Measurements from ENCODE around the gene TRIM34.
"Not testable (repeated sequence)": the region's sequence is repeated elsewhere in the genome, so short reads cannot be mapped to it uniquely, and the experiment has no call there.

The TRIM34 gene

DNA sequence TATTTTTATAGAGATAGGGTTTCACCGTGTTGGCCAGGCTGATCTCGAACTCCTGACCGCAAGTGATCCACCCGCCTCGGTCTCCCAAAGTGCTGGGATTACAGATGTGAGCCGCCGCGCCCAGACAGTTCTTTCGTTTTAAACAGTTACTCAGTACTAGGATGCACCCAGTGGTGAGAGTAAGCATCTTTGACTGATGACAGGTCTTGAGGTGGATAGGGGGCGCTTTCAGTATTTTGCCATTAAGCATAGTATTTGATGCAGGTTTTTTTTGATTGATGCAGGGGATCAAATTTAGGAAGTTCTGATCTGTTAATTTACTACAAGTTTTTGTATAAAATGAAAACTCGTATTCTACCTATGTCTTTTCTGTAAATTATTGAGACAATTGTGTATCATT is 13.2 kb upstream of the TRIM34 start:
- in situ Hi-C loops (cut with MboI; ENCODE audit: low pct_unique_long_range_greater_than_20kb, low sequenced_read_pairs) = no loop called here
- no peak for DNase-seq

DNA sequence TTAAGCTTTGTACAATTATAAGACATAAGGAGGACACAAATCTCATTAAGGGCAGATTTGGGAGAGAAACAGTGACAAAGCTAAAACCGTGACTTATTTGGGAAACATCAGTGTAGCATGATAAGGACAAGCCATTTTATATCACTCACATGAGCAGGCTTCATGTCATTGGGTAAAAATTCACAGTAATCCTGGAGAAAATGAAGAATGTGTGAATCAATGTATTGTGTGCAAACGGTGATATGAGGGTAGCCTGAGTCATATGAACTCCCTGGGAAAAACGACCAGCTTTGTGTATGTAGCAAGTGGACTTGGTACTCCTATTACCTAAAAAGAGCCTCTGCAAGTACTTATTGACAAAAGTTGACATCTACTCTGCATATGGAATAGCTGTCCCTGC is 6.0 kb upstream of the TRIM34 start:
- in situ Hi-C loops (cut with MboI; ENCODE audit: low pct_unique_long_range_greater_than_20kb, low sequenced_read_pairs) = no loop called here
- no peak for DNase-seq

DNA sequence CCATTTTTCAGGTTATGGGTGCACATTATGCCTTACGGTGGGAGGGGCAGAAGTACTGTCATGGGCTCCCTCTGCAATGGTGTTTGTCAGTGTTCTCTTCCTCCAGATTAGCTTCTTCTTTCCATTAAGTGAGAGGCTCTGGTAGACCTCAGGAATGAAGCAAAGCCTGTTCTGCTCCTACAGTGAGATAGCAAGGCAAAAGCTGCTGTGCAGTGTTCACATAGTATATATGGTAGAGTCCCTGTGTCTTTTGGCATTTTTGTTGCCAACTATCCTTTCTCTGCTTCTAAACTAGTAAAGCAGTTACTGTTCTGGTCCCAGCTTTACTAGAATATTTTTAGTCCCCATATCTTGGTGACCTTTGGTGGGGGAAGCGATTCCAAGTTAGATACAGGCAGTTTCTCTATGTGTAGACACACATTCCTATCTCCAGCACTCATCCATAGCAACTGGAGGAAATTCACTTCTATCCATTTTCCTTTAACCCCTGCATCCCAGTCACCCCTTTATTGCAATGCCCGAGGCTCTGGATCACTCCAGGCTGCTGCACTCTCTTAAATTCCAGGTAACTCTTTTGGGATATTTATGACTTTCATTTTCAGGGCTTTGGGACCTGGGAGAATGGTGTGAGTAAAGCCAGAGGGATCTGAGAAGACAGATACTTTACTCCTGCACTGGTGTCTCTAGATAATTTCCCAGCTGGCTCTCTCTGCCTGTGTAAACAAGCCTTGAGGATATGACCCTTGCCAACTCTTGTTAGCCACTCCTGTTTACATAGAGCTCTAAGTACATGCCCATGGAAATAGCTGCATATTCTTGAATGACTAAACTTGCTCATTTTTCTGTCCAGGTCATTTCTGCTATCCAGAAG is 3.9 kb upstream of the TRIM34 start:
- in situ Hi-C loops (cut with MboI; ENCODE audit: low pct_unique_long_range_greater_than_20kb, low sequenced_read_pairs) = no loop called here
- DNase-seq = no peak

DNA sequence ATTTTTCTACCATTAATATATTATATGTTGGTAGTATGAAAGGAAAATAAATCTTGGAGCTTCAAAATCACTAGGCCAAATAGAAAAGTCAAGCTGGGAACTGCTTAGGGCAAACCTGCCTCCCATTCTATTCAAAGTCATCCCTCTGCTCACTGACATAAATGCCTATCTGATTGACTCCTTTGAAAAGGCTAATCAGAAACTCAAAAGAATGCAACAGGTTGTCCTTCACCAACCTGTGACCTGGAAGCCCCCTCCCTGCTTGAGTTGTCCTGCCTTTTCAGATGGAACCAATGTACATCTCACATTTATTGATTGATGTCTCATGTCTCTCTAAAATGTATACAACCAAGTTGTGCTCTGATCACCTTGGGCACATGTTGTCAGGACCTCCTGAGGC is 3.2 kb upstream of the TRIM34 start:
- no peak for DNase-seq

DNA sequence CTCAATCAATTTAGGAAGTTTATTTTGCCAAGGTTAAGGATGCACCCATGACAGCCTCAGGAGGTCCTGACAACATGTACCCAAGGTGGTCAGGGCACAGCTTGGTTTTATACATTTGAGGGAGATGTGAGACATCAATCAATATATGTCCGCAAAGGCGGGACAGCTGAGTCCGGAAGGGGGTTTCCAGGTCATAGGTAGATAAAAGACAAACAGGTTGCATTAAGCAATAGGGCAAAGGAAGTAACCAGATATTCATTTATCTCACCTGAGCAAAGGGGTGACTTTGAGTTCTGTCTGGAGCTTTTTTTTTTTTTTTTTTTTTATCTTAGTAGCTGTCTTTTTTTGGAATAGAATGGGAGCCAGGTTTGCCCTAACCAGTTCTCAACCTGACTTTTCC is 2.0 kb upstream of the TRIM34 start:
- no peak for DNase-seq
- in situ Hi-C loops (cut with MboI; ENCODE audit: low pct_unique_long_range_greater_than_20kb, low sequenced_read_pairs) = no loop called here

More for the DNA sequence above, 3.2 kb upstream of the TRIM34 start:
- in situ Hi-C loops (cut with MboI; ENCODE audit: low pct_unique_long_range_greater_than_20kb, low sequenced_read_pairs) = no loop called here

DNA sequence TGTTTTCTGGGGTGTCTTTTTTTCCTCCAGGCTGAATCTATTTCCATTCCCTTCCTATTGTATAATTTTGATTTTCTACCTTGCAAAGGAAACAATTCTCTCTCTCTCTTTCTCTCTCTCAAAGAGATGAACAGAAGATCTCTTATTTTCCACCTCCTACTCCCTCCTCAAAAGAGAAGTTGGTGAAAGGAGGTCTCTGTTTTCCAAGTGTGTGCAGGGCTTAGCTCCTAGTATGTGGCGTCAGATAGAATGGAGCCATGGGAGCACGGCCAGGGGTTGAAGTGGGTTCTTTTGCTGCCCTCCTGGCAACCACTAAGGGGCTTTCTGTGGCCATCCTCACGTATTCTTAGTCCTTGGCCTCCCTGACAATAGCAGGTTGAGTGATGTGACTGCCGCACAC is 480 bp downstream of the TRIM34 start:
- in situ Hi-C loops (cut with MboI; ENCODE audit: low pct_unique_long_range_greater_than_20kb, low sequenced_read_pairs) = no loop called here
- DNase-seq = no peak

DNA sequence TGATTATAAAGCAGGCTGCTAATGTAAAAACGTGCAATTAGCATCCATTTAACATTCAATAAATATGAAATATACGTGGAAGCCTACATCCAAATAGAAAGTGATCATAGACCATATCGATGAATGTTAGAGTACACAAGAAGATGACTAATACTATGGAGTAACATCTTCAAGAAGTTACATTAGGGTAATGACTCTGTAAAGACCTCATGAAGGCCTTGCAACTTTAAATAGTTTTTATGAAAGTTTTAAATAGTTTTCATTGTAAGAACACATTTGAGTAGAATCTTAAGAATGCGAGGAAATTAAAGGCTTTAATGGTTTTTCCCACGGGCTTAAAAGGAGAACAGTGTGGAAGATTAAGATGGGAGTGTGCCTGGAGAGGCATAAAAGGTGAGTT is 1.4 kb downstream of the TRIM34 start:
- no peak for DNase-seq
- in situ Hi-C loops (cut with MboI; ENCODE audit: low pct_unique_long_range_greater_than_20kb, low sequenced_read_pairs) = no loop called here

DNA sequence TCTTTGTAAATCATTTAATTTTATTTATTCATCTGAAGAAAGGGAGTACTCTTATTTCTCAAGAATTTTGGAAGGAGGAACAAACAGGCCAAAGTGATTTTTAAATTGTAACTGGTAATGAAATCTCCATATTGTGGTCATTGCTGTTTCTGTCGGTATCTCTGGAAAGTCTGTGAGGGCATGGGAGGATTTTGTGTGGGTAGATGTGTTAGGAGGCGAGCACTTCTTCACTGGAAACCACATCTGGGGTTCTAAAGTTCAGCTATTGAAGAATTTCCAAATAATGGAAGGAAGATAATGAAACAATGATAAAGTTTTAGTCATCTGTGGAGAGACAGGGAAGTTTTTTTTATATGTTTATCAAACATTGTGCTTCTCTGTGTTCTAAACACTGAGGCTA is 6.6 kb downstream of the TRIM34 start:
- DNase-seq = no peak
- in situ Hi-C loops (cut with MboI; ENCODE audit: low pct_unique_long_range_greater_than_20kb, low sequenced_read_pairs) = no loop called here

DNA sequence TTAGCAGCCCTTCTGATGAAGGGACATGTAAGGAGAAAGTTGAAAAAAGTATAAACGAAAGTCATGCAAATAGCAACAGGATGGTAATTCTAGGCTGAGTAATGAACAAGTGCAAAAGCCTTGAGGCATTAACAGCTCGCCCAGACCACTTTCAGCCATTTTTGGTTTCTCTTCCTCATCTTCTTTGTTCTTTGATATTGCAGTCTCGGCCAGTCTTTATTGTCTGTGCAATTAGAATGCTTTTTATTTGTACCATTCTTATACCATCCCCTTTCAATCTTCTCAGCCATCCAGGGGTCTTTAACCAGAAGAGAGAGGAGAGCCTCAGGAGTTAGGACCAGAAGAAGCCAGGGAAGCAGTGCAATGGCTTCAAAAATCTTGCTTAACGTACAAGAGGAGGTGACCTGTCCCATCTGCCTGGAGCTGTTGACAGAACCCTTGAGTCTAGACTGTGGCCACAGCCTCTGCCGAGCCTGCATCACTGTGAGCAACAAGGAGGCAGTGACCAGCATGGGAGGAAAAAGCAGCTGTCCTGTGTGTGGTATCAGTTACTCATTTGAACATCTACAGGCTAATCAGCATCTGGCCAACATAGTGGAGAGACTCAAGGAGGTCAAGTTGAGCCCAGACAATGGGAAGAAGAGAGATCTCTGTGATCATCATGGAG is 7.3 kb downstream of the TRIM34 start:
- in situ Hi-C loops (cut with MboI; ENCODE audit: low pct_unique_long_range_greater_than_20kb, low sequenced_read_pairs) = no loop called here
- no peak for DNase-seq

DNA sequence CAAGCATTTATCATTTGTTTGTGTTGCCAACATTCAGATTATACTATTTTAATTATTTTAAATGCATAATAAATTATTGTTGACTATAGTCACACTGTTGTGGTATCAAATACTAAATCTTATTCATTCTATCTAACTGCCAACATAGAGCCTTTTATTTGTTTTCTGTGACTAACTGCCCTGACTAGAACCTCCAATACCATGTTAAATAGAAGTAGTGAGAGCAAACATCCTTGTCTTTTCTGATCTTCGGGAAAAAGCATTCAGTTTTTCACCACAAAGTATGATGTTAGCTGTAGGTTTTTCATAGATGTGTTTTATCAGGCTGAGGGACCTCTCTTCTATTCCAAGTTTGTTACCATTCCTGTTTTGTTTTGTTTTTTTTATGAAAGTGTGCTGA is 15.2 kb downstream of the TRIM34 start:
- no peak for DNase-seq
- in situ Hi-C loops (cut with MboI; ENCODE audit: low pct_unique_long_range_greater_than_20kb, low sequenced_read_pairs) = no loop called here

DNA sequence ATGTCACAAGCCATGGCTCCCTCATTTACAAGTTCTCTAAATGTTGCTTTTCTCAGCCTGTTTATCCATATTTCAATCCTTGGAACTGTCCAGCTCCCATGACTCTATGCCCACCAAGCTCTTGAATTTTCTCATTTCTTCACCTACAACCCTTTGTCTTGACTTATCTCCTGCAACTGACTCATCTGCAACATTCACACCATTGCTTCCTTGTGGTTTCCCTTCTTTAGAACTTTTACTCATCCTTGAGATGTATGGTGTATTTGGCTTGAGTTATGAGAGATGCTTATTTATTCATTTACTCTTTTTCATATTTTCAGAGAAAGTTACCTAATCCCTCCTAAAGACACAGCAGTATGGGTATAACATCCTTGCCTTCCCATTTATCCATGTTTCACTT is 18.8 kb downstream of the TRIM34 start:
- in situ Hi-C loops (cut with MboI; ENCODE audit: low pct_unique_long_range_greater_than_20kb, low sequenced_read_pairs) = no loop called here
- no peak for DNase-seq

DNA sequence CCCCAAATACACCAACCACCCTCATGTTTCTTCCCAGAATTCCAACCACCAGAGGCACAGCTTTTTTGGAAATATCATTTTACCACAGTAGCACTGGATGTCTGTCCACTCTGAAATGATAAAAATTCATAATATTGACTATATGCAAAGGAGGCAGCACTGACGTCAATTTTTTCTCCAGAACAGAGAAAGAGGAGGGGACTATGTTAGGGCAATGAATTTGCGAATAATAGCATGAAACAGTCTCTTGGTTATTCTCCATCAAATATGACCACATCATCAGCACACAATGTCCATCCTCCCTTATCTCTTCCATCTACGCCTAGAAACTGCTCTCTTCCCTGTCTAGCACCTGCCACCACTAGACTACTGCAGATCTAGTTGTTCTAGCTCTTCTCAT is 21.3 kb downstream of the TRIM34 start:
- DNase-seq = no peak

DNA sequence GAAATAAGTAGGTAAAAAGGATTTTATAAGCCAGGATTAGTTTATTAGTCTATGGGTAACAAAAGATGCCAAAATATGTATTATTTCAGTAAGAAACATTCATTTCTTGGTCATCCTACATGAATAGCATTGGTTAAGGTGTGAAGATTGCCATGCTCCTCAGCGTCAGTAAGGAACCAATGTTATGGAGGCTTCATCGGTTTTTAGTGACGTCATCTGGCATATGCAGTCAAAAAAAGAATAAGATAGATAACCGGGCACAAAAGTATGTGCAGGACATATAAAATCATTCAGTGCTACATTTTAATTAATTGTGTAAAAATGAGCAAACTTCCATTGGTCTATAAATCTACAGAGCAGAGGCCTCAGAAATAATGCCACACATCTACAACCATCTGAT is 30.7 kb downstream of the TRIM34 start:
- in situ Hi-C loops (cut with MboI; ENCODE audit: low pct_unique_long_range_greater_than_20kb, low sequenced_read_pairs) = no loop called here

More for the DNA sequence above, 21.3 kb downstream of the TRIM34 start:
- in situ Hi-C loops (cut with MboI; ENCODE audit: low pct_unique_long_range_greater_than_20kb, low sequenced_read_pairs) = no loop called here

DNA sequence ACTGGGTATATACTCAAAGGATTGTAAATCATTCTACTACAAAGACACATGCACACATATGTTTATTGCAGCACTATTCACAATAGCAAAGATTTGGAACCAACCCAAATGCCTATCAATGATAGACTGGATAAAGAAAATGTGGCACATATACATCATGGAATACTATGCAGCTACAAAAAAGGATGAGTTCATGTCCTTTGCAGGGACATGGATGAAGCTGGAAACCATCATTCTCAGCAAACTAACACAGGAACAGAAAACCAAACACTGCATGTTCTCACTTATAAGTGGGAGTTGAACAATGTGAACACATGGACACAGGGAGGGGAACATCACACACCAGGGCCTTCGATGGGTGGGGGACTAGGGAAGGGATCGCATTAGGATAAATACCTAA is 32.2 kb downstream of the TRIM34 start:
- DNase-seq; in situ Hi-C loops (cut with MboI; ENCODE audit: low pct_unique_long_range_greater_than_20kb, low sequenced_read_pairs): not testable (repeated sequence)

More for the DNA sequence above, 30.7 kb downstream of the TRIM34 start:
- DNase-seq = no peak

DNA sequence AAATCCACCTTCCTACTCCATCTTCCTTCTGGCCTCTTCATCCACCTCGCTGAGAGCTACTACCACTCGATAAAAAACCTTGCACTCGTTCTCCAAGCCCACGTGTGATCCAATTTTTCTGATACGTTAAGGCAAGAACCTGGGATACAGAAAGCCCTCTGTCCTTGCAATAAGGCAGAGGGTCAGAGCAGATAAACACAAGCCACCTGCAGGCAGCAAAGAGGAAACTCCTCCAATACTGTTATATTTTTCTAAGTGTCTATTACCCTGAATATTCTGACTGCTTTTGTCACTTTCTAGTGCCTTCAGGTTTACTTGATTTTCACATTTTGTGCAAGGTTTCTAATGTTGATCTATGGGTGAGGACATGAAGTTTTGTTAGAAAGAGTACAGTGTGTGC is 33.5 kb downstream of the TRIM34 start:
- no peak for DNase-seq
- in situ Hi-C loops (cut with MboI; ENCODE audit: low pct_unique_long_range_greater_than_20kb, low sequenced_read_pairs) = no loop called here

DNA sequence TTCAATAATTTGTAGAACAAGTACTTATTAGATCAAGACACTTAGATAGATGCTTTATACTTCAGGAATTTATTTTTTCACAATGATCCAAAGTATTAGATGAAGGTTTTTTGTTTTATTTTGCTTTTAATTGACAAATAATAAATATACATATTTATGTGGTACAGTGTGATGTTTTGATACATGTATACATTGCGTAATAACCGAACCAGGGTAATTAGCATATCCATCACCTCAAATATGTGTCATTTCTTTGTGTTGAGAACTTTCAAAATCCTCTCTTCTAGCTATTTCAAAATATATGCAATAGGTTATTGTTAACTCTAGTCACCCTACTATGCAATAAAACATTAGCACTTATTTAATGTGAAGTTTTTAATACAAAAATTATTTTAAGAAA is 38.7 kb downstream of the TRIM34 start:
- in situ Hi-C loops (cut with MboI; ENCODE audit: low pct_unique_long_range_greater_than_20kb, low sequenced_read_pairs) = no loop called here
- no peak for DNase-seq

DNA sequence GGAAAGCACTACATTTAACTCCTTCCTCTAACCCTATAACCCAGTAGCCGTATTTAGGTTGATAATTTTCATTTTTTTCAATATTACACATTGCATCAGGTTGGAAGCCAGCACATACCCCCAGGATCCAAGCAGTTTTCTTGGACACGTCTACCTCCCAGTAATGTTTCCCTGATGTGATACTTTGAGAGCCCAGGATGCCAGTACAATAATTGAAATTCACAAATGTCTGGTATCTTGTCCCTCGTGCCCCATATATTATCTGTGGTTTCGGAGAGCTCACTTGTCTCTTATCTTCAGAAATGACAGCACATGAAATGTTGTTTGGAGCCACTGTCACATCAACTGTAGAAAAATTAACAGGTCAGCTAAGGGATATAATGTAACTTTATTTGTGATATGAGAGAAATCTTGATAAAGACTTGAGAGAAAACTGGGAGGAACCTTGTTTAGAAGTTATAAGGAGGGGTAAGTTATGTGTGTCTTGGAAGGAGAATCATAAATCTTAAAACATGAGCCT is 40.3 kb downstream of the TRIM34 start:
- DNase-seq = no peak
- in situ Hi-C loops (cut with MboI; ENCODE audit: low pct_unique_long_range_greater_than_20kb, low sequenced_read_pairs) = no loop called here

DNA sequence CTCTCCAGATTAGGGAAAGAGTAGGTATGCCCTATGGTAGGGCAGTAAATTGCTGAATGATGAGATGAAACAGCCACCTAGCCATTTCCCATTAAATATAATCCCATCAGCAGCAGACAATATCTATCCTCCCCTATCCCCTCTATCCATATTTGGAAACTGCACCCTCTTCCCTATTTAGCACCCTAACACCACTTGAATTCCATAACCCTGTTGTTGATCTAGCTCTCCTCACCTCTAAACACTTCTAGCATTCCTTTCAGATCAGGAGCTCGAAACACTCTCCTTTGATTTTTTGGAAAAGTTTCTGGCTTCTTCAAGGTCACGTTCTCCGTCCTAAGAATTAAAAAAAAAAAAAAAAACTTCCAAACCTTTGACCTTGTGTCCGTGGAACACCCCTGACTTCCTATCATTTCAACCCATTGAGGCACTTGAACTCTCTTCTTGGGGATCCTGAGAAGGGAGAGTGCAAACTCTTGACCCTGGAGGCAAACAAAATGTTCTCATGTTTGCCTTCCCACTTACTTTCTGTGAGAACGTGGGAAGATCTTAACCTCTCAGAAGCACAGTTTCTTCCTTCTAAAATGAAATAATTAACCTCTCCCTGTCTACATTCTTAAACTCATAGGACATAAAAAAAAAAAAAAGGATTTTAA is 41.1 kb downstream of the TRIM34 start:
- in situ Hi-C loops (cut with MboI; ENCODE audit: low pct_unique_long_range_greater_than_20kb, low sequenced_read_pairs) = no loop called here
- DNase-seq = no peak

DNA sequence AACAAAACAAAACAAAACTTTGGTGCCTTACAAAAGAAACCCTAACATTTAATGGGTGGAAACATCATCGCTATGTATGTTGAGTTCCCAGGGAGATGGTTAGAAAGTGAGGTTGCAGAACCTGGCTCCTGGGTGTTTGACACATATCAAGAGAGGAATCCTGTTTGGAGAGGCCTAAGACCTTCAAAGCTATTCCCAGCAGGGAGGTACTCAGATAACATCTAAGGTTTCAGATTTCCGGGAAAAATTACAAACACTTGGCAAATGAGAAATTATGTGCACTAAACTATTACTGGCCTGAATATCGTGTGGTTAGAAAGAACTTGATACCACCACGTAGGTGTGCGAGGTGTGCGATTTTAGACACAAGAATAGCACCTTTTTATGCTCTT is 41.6 kb downstream of the TRIM34 start:
- no peak for DNase-seq
- in situ Hi-C loops (cut with MboI; ENCODE audit: low pct_unique_long_range_greater_than_20kb, low sequenced_read_pairs) = no loop called here

DNA sequence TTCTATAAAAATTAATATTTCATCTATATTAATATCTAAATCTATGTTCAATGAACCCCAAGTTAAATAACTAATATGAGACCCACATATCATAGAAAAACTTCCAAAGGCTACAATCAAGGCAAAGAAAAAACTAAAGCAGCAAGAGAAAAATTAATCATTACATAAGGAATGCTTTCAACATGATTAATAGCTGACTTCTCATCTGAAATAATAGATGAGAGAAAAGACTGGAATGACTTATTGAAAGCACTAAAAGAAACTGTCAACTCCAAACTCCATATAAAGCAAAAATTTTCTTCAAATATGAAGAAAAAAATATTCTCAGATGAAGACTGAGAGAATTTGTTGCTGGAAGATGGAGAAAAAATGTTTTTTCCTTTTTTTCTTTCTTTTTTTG is 47.0 kb downstream of the TRIM34 start:
- no peak for DNase-seq
- in situ Hi-C loops (cut with MboI; ENCODE audit: low pct_unique_long_range_greater_than_20kb, low sequenced_read_pairs) = no loop called here
